Activated T-helper 17 cell treated with anti-CD3 and anti-CD28 coated beads, Interleukin-2, amount 50 U/mL, for 72 hours (primary cell): ENCODE results near the gene PERCC1. TPM values are rescaled to one million over a fixed set of nuclear protein-coding genes. Genes with fewer than 3 reads are reported as not detected.
"Not testable (repeated sequence)": the region's sequence is repeated elsewhere in the genome, so short reads cannot be mapped to it uniquely, and the experiment has no call there.

ENCODE experiments used
- ATAC-seq: fragments of 150-1000 bp; cut with Tn5 transposase; replicated peaks from 2 replicates; pipeline ENCODE4 v1.10.0; 2021; ENCODE audit warnings: mild to moderate bottlenecking, moderate library complexity
- H3K27ac Mint-ChIP-seq: one replicate; pipeline ENCODE4 v1.8.0; 2022; ENCODE audit warnings: mixed read lengths
- H3K27me3 Mint-ChIP-seq: one replicate; pipeline ENCODE4 v1.8.0; 2022; ENCODE audit warnings: mixed read lengths
- H3K36me3 Mint-ChIP-seq: one replicate; pipeline ENCODE4 v1.8.0; 2022; ENCODE audit warnings: low read depth, mild to moderate bottlenecking, mixed read lengths
- H3K4me1 Mint-ChIP-seq: one replicate; pipeline ENCODE4 v1.8.0; 2022; ENCODE audit warnings: mixed read lengths
- H3K4me3 Mint-ChIP-seq: one replicate; pipeline ENCODE4 v1.8.0; 2022; ENCODE audit warnings: mild to moderate bottlenecking, mixed read lengths
- H3K9me3 Mint-ChIP-seq: one replicate; pipeline ENCODE4 v1.8.0; 2022; ENCODE audit warnings: mixed read lengths
- total RNA-seq, 2 donors: library from RNA; stranded (reverse); gene quantifications; one replicate each; pipeline ENCODE4 v1.2.3, GENCODE V29; 2022

The PERCC1 gene
- total RNA-seq, 2 donors from 2014 or later: not detected

DNA sequence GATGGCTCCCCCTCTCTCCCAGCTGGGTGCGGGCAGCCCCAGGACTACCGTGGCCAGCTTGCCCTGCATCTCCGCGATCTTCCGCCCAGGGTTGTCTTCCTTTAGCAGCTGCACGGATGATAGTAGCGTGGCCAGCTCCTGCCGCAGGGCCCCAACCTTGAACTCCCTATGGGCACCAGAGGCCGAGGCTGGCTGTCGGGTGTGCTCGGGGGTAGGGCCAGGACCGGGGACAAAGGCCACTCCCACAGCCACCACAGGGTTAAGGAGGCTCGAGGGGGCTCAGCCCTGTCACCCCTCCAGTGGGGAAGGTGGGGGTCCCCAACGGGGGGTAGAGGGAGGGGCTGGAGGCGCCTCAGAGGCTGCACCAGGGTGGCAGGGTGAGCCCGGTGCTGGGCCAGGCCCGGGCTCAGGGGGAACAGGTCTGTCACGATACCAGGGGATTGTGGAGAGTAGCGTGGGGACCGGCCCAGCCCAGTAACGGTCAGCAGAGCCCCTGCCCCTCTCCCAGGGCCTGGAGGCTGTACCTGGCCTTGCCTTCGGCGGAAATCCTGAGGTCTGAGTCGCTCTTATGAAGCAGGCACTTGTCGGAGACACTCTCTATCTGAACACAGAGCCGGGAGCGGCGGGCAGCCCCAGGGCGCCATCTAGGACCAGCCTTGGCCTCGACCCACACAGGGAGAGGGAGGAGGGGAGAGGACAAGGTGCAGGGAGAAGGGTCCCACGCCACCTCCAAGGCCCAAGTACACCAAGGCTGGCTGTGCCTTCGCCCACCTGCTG is 5.2 kb downstream of the PERCC1 start:
- no peak for ATAC-seq
- no peaks in the 10 kb centered on the region for H3K27me3 Mint-ChIP-seq
- no peak overlapping the region for H3K4me3 Mint-ChIP-seq
- H3K9me3 Mint-ChIP-seq: no peaks in the 10 kb centered on the region
- H3K36me3 Mint-ChIP-seq: no peaks in the 10 kb centered on the region
- H3K4me1 Mint-ChIP-seq: no peaks in the 10 kb centered on the region
- no peak overlapping the region for H3K27ac Mint-ChIP-seq

- H3K4me3 Mint-ChIP-seq: no peak overlapping the region
- H3K27me3 Mint-ChIP-seq: no peaks in the 10 kb centered on the region
- H3K36me3 Mint-ChIP-seq: no peaks in the 10 kb centered on the region
- no peaks in the 10 kb centered on the region for H3K4me1 Mint-ChIP-seq
- H3K9me3 Mint-ChIP-seq: no peaks in the 10 kb centered on the region
- H3K27ac Mint-ChIP-seq: no peak overlapping the region
- ATAC-seq: no peak
Observed at GRCh38 chr16:1436731-1437355, 6.0 kb downstream of the PERCC1 start.

GRCh38 chr16:1437606-1438005 is 6.7 kb downstream of the PERCC1 start:
- Mint-ChIP-seq H3K36me3 (no peaks in the 10 kb centered on the region), H3K27me3 (no peaks in the 10 kb centered on the region), H3K9me3 (no peaks in the 10 kb centered on the region), H3K4me1 (no peaks in the 10 kb centered on the region), H3K4me3 (no peak overlapping the region), H3K27ac (no peak overlapping the region)
- ATAC-seq: no peak

DNA sequence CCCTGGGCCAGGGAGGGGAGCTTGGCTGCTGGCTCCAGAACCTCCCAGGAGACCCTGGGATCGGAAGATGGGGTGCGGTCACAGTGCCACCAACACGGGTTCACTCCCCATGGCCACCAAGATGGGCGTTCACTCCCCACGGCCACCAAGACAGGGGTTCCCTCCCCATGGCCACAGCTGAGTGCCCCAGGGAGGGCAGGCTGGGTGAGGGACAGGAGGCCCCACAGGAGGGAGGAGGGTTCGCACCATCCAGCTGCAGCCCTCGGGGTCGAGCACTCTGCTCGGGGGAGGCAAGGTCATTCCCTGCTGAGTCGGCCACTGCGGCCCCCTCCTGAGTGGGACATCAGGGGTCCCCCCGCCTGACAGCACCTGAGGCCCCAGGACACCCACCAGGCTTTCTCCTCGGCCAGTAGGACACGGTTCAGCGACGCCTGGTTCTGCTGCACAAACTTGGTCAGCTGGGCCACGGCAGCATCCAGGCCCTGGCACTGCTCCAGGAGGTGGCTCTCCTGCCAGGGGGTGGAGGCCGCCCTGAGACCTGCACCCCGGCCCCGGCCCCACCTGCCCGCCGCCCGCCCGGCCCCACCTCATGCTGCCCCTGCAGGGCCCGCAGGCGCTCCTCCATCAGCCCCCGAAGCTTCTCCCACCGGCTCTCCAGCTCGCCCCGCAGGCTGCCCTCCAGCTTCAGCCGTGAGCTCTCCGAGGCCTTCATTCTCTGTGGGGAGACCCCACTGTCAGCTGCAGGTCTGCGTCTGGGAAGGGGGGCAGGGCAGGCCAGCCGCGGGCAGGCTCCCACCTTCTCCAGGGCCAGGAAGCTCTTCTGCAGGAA is 7.6 kb downstream of the PERCC1 start:
- no peaks in the 10 kb centered on the region for H3K36me3 Mint-ChIP-seq
- H3K4me3 Mint-ChIP-seq: no peak overlapping the region
- H3K27me3 Mint-ChIP-seq: no peaks in the 10 kb centered on the region
- no peaks in the 10 kb centered on the region for H3K4me1 Mint-ChIP-seq
- no peak overlapping the region for H3K27ac Mint-ChIP-seq
- no peak for ATAC-seq
- H3K9me3 Mint-ChIP-seq: no peaks in the 10 kb centered on the region

GRCh38 chr16:1439058-1439698 is 8.3 kb downstream of the PERCC1 start:
- H3K4me3 Mint-ChIP-seq: no peak overlapping the region
- no peaks in the 10 kb centered on the region for H3K36me3 Mint-ChIP-seq
- H3K27ac Mint-ChIP-seq: no peak overlapping the region
- ATAC-seq: no peak
- no peaks in the 10 kb centered on the region for H3K9me3 Mint-ChIP-seq
- no peaks in the 10 kb centered on the region for H3K27me3 Mint-ChIP-seq
- H3K4me1 Mint-ChIP-seq: no peaks in the 10 kb centered on the region

DNA sequence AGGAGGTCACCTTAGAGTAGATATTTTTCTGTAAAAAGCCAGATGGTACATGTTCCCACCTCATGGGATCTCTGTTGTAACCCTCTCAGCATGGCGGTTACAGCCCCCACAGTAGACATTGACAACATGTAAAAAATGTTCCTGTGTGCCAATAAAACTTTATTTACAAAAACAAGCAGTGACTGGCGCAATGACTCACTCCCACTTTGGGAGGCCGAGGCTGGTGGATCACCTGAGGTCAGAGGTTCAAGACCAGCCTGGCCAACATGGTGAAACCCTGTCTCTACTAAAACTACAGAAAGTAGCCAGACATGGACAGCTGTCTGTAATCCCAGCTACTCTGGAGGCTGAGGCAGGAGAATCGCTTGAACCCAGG is 8.8 kb downstream of the PERCC1 start:
- not testable (repeated sequence) for H3K27me3 Mint-ChIP-seq, H3K4me3 Mint-ChIP-seq, H3K9me3 Mint-ChIP-seq, ATAC-seq, H3K27ac Mint-ChIP-seq, H3K4me1 Mint-ChIP-seq, H3K36me3 Mint-ChIP-seq

DNA sequence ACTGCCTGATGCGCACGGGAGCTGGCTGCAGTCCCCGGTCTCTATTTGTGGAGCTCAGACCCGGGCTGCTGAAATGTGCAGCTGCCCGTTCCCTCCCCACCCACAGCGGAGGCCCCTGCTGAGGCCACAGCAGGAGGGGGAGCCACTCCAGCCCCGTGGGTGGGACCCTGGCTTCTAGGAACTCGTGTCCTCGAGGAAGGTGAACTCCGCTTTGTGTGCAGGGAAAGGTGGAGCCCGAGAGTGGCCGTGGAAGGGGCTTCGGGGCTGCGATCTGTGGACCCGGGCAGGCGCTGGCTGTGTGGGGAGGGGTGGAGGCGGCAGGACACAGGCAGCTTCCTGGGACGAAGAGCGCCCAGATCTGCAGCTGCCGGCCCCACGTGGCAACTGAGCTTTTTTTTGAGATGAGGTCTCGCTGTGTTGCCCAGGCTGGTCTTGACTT is 10.5 kb downstream of the PERCC1 start:
- no peak for ATAC-seq
- Mint-ChIP-seq H3K4me1 (no peaks in the 10 kb centered on the region), H3K27me3 (no peaks in the 10 kb centered on the region), H3K27ac (no peak overlapping the region), H3K36me3 (no peaks in the 10 kb centered on the region), H3K9me3 (no peaks in the 10 kb centered on the region), H3K4me3 (no peak overlapping the region)

DNA sequence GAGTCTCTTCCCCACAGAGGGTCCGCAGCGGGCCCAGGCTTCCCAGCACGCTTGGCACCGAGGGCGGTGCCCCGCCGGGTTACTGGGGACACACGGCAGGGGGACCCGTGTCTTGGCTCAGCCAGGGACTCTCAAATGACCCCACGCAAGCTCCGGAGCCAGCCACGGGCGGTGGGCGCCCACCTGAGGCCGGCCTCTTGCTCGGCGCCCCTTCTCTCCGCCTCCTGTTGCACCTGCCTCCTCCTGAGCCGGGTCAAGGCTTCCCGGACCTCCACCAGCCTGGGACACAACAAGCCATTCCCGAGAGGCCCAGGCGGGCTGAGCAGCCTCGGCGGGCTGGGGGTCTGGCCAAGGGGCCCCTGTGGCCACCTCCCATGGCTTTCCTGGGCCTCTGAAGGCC is 11.8 kb downstream of the PERCC1 start:
- no peaks in the 10 kb centered on the region for H3K9me3 Mint-ChIP-seq
- H3K4me1 Mint-ChIP-seq: no peaks in the 10 kb centered on the region
- no peaks in the 10 kb centered on the region for H3K27me3 Mint-ChIP-seq
- H3K27ac Mint-ChIP-seq: no peak overlapping the region
- no peak overlapping the region for H3K4me3 Mint-ChIP-seq
- H3K36me3 Mint-ChIP-seq: no peaks in the 10 kb centered on the region
- no peak for ATAC-seq

DNA sequence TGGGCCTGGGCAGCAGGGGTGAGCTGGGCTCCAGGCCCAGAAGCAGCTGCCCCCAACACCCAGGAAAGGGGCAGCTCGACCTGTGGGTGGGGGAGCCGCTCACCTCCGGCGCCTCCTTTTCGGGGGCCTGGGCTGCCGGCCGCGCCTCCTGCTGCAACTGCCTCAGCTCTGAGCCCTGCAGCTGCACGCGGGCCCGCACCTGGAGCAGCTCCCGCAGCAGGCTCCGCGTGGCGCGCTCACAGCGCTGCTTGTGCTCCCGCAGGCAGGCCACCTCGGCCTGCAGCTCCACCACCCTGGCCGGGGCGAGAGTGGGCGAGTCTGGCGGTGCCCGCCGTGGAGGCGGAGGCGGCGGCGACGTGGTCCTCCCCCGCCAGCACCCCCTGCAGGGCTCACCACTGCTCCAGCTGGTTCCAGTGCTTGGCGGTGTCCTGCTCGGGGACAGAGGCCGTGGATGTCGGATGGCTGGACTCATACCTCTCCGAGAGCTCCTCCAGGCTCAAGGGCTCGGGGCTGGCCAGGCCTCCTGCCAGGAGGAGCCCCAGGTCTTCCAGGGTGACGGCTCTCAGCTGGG is 12.6 kb downstream of the PERCC1 start:
- Mint-ChIP-seq H3K27ac (no peak overlapping the region), H3K4me3 (no peak overlapping the region), H3K4me1 (no peaks in the 10 kb centered on the region), H3K27me3 (no peaks in the 10 kb centered on the region), H3K9me3 (no peaks in the 10 kb centered on the region), H3K36me3 (no peaks in the 10 kb centered on the region)
- ATAC-seq: no peak

DNA sequence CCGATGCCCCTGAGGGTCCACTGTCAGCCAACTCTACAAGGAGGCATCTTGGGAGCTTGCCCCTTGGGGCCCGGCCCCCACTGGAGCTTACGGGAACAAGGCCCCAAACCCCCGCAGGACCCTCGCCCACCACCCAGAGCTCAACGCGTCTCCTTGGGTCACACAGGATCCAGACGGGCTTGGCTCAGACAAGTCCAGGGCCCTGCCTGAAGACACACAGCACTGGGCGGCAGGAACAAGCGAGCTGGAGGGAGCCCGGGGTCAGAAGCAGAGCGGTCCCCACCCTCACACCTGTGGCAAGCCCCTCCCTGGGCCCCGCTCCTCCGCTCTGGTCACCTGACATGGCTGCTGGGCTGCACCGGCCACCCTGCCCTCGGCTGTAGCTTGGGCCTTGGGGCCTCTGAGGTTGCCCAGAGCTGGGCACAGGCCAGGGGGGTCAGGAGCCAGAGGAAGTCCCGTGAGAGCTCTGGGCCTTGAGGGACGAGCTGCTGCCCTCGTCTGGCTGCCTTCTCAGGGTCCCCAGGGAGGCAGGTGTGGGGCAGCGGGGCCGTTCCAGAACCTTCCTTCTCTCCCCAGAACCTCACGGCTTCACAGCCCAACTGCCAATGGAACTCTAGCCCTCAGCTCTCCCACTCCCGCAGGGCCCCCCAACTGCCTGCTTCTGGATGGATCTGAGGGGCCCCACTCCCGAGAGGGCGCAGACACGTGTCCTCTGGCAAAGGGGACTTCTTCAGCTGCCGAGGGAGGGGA is 13.3 kb downstream of the PERCC1 start, which contains the start of gene CCDC154:
TSS of gene CCDC154 (minus strand) at position 577 of the 750 bp plus-strand sequence. CDS start at position 343, 234 bp downstream.
- no peak within 1 kb of the TSS for H3K27ac Mint-ChIP-seq
- no peak within 1 kb of the TSS for H3K4me3 Mint-ChIP-seq
- no peak for ATAC-seq
- H3K27me3 Mint-ChIP-seq: no peaks in the 10 kb centered on the region
- no peaks in the 10 kb centered on the region for H3K36me3 Mint-ChIP-seq
- H3K4me1 Mint-ChIP-seq: no peaks in the 10 kb centered on the region
- H3K9me3 Mint-ChIP-seq: no peaks in the 10 kb centered on the region

GRCh38 chr16:1444730-1445517 is 14.0 kb downstream of the PERCC1 start:
- no peaks in the 10 kb centered on the region for H3K9me3 Mint-ChIP-seq
- no peak overlapping the region for H3K4me3 Mint-ChIP-seq
- no peaks in the 10 kb centered on the region for H3K36me3 Mint-ChIP-seq
- no peaks in the 10 kb centered on the region for H3K4me1 Mint-ChIP-seq
- no peaks in the 10 kb centered on the region for H3K27me3 Mint-ChIP-seq
- no peak for ATAC-seq
- H3K27ac Mint-ChIP-seq: no peak overlapping the region

DNA sequence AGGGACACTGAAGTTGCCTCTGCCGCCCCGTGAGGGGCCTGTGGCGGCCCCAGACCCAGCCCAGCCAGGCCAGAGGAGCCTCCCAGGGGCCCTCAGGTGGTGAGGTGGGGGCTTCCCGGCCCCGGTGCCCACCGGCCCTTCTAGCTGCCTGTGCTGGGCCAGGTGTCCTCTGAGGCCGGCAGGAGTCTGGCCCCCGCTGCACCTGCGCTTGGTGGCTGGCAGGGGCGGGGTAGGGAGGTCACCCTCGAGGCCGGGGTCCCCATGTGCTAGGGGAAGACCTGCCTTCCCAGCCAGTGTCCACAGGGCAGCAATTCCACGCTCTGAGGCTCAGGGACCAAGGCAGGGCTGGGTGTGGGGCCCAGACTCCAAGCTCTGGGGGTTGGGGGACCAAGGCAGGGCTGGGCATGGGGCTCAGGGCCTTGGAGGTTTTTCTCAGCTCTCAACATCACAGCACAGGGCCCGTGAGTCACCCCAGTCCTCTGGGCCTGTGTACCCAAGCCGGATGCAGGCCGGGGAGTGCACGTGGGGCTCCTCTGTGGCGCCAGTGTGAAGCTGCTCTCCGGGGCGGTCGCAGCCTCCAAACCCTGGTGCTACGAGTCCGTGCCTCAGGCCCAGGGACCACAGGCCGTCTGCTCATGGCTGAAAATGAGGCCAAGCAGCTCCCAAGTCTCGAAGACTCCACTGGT is 14.8 kb downstream of the PERCC1 start:
- Mint-ChIP-seq H3K4me1 (no peaks in the 10 kb centered on the region), H3K27ac (no peak overlapping the region), H3K27me3 (no peaks in the 10 kb centered on the region), H3K9me3 (no peaks in the 10 kb centered on the region), H3K4me3 (no peak overlapping the region), H3K36me3 (no peaks in the 10 kb centered on the region)
- ATAC-seq: no peak
